SK-N-SH treated with all-trans-retinoic acid at 6 μM for 48 hours (cell line): ENCODE results near the gene CXCL9.

Experiments
- ATAC-seq: fragments of 200-7000 bp; cut with Tn5 transposase; 3 replicates; pipeline ENCODE4 v1.9.1; 2020; ENCODE audit warnings: mild to moderate bottlenecking, moderate library complexity
- ARNTL ChIP-seq: fragments of 450-650 bp; formaldehyde crosslinking; IDR thresholded peaks from 2 replicates; pipeline ENCODE4 v1.5.0; 2020; ENCODE audit warnings: low read depth, mild to moderate bottlenecking, moderate library complexity, borderline replicate concordance
- BACH2 ChIP-seq: fragments of 250-450 bp; sonication (Bioruptor Pico); IDR thresholded peaks from 2 replicates; pipeline ENCODE4 v1.9.0; 2021; ENCODE audit warnings: mild to moderate bottlenecking, borderline replicate concordance
- CREB5 ChIP-seq: fragments of 250-450 bp; sonication (Bioruptor Pico); IDR thresholded peaks from 2 replicates; pipeline ENCODE4 v1.5.1; 2020; ENCODE audit warnings: low read depth, mild to moderate bottlenecking, moderate library complexity
- CSDC2 ChIP-seq: fragments of 250-450 bp; sonication (Bioruptor Pico); IDR thresholded peaks from 2 replicates; pipeline ENCODE4 v1.5.0; 2020; ENCODE audit warnings: mild to moderate bottlenecking, moderate library complexity
- CSRNP3 ChIP-seq: fragments of 250-450 bp; sonication (Bioruptor Pico); IDR thresholded peaks from 2 replicates; pipeline ENCODE4 v1.5.1; 2021; ENCODE audit warnings: mild to moderate bottlenecking, moderate library complexity
- ESRRG ChIP-seq: fragments of 250-450 bp; sonication (Bioruptor Pico); IDR thresholded peaks from 2 replicates; pipeline ENCODE4 v1.6.1; 2021; ENCODE audit warnings: mild to moderate bottlenecking
- GLIS3 ChIP-seq: fragments of 250-450 bp; sonication (Bioruptor Pico); IDR thresholded peaks from 2 replicates; pipeline ENCODE4 v1.5.0; 2020; ENCODE audit warnings: mild to moderate bottlenecking, moderate library complexity
- ISL1 ChIP-seq: fragments of 250-450 bp; sonication (Bioruptor Pico); IDR thresholded peaks from 2 replicates; pipeline ENCODE4 v2.1.2; 2022; ENCODE audit warnings: mild to moderate bottlenecking, moderate library complexity
- OSR1 ChIP-seq: fragments of 250-450 bp; sonication (Bioruptor Pico); IDR thresholded peaks from 2 replicates; pipeline ENCODE4 v1.8.0; 2022; ENCODE audit warnings: moderate library complexity, mild to moderate bottlenecking, inconsistent platforms
- PATZ1 ChIP-seq: fragments of 250-450 bp; sonication (Bioruptor Pico); IDR thresholded peaks from 2 replicates; pipeline ENCODE4 v1.8.0; 2020; ENCODE audit warnings: mild to moderate bottlenecking, moderate library complexity, borderline replicate concordance
- POU6F1 ChIP-seq: fragments of 250-450 bp; sonication (Bioruptor Pico); IDR thresholded peaks from 2 replicates; pipeline ENCODE4 v1.8.0; 2021; ENCODE audit warnings: low read depth, mild to moderate bottlenecking, moderate library complexity, borderline replicate concordance
- PPARA ChIP-seq: fragments of 250-450 bp; sonication (Bioruptor Pico); IDR thresholded peaks from 2 replicates; pipeline ENCODE4 v1.5.0; 2020; ENCODE audit warnings: mild to moderate bottlenecking, borderline replicate concordance
- RARB ChIP-seq: fragments of 250-450 bp; sonication (Bioruptor Pico); IDR thresholded peaks from 2 replicates; pipeline ENCODE4 v1.8.0; 2021; ENCODE audit warnings: mild to moderate bottlenecking, moderate library complexity
- SNAI2 ChIP-seq: fragments of 250-450 bp; sonication (Bioruptor Pico); IDR thresholded peaks from 2 replicates; pipeline ENCODE4 v1.5.0; 2020; ENCODE audit warnings: mild to moderate bottlenecking, moderate library complexity
- TCF4 ChIP-seq: fragments of 250-450 bp; sonication (Bioruptor Pico); IDR thresholded peaks from 2 replicates; pipeline ENCODE4 v1.8.0; 2021; ENCODE audit warnings: mild to moderate bottlenecking, moderate library complexity, borderline replicate concordance
- TOX ChIP-seq: fragments of 250-450 bp; sonication (Bioruptor Pico); IDR thresholded peaks from 2 replicates; pipeline ENCODE4 v1.8.0; 2021; ENCODE audit warnings: mild to moderate bottlenecking, moderate library complexity, borderline replicate concordance
- TSHZ2 ChIP-seq: fragments of 250-450 bp; sonication (Bioruptor Pico); IDR thresholded peaks from 2 replicates; pipeline ENCODE4 v1.5.0; 2020; ENCODE audit warnings: mild to moderate bottlenecking, moderate library complexity
- ZC3H10 ChIP-seq: fragments of 250-450 bp; sonication (Bioruptor Pico); IDR thresholded peaks from 2 replicates; pipeline ENCODE4 v1.5.1; 2021; ENCODE audit warnings: mild to moderate bottlenecking, moderate library complexity
- ZFP3 ChIP-seq: fragments of 250-450 bp; sonication (Bioruptor Pico); IDR thresholded peaks from 2 replicates; pipeline ENCODE4 v1.5.0; 2020; ENCODE audit warnings: mild to moderate bottlenecking, moderate library complexity
- ZNF565 ChIP-seq: fragments of 450-650 bp; formaldehyde crosslinking; conservative IDR thresholded peaks from 2 replicates; pipeline ENCODE4 v1.5.0; 2020; ENCODE audit warnings: low read depth, mild to moderate bottlenecking, moderate library complexity
- ZNF70 ChIP-seq: fragments of 450-650 bp; formaldehyde crosslinking; IDR thresholded peaks from 2 replicates; pipeline ENCODE4 v1.5.0; 2020; ENCODE audit warnings: mild to moderate bottlenecking, moderate library complexity

CXCL9 gene

GRCh38 chr4:76042241-76042998, 35.1 kb upstream of the CXCL9 start:
- peak; percentile 40; the same call in 1 of the 3 replicates for ATAC-seq
- TF ChIP-seq TOX (CRISPR knock-in tag) = 0 out of 2 replicates have a peak, but pooled peaks have one; percentile 24

- TF ChIP-seq ZNF565 (no peak), GLIS3 (no peak), PPARA (CRISPR knock-in tag) (no peak), TCF4 (CRISPR knock-in tag) (no peak), CSDC2 (no peak), TOX (CRISPR knock-in tag) (no peak), SNAI2 (CRISPR knock-in tag) (no peak), CREB5 (CRISPR knock-in tag) (no peak)
- TF ChIP-seq, all 23 proteins: peak for 0
- ATAC-seq = no peak
Measured at GRCh38 chr4:76036855-76037254, 29.5 kb upstream of the CXCL9 start.

GRCh38 chr4:76035799-76036380, 28.6 kb upstream of the CXCL9 start, which contains the start of gene CXCL11:
Gene CXCL11 (minus strand): TSS chr4:76036070. CDS start chr4:76035987, 83 bp downstream.
- ATAC-seq = no peak
- TF ChIP-seq ZNF70 = no peak

- no peak for ATAC-seq
- no peak for TF ChIP-seq CSDC2
- no peak for TF ChIP-seq ZNF565
- no peak for TF ChIP-seq CSRNP3
Measured at GRCh38 chr4:76035141-76035540, 27.8 kb upstream of the CXCL9 start.

- TF ChIP-seq TOX (CRISPR knock-in tag) (no peak), ZFP3 (CRISPR knock-in tag) (no peak), OSR1 (CRISPR knock-in tag) (no peak), ARNTL (CRISPR knock-in tag) (no peak), POU6F1 (CRISPR knock-in tag) (no peak), TSHZ2 (CRISPR knock-in tag) (no peak), GLIS3 (no peak), RARB (CRISPR knock-in tag) (no peak), ESRRG (CRISPR knock-in tag) (no peak), ISL1 (no peak), ZNF70 (no peak), ZNF565 (no peak), ZC3H10 (CRISPR knock-in tag) (no peak), BACH2 (CRISPR knock-in tag) (no peak), PATZ1 (CRISPR knock-in tag) (no peak), TCF4 (CRISPR knock-in tag) (no peak), CSDC2 (no peak), PPARA (CRISPR knock-in tag) (no peak)
- no peak for ATAC-seq
Measured at GRCh38 chr4:76029300-76029699, 22.0 kb upstream of the CXCL9 start.
